Measurements from ENCODE around the gene LRP8.

LRP8 gene

DNA sequence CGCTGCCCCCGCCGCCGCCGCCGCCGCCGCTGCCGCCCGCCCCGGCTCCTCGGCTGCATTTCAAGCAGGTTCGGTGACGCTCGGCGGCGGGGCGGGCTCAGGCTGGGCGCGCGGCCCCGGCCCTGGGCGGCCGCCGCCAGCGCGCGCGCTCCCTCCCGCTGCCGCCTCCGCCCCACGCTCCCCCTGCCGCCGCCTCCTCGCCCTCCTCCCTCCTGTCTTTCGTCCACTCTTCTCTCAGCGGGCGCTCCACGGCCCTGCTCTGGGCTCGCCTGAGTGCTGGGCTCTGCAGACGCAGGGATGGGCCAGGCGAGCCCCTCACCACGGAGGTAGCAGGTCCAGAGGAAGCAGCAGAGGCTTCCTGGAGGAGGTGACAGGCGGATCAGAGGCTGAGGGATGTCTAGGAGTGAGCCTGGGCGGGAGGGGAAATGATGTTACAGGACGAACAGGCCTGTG, at the start of gene LRP8:
Gene LRP8 (minus strand): TSS at position 62 of the 453 bp plus-strand sequence. CDS start 158 bp downstream, outside the sequence.
- peak; percentile 46 for DNase-seq (ENCODE audit: low read depth)

DNA sequence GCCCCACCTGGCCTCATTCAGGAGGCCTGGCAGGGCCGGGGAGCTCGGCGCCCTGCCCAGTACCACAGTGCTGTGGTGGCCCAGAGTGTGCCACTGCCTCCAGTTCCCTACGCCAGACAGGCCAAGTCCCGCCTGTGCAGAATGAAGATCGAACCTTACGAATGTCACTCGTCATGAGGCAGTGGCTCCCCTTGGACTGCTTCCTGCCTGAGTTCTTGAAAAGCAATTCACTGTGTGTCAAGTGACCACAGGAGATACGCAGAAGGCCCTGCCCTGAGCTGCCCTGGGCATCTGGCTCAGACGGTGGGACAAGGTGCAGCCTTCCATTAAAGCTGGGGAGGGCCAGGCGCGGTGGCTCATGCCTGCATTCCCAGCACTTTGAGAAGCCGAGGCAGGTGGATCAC, 49.6 kb upstream of the LRP8 start:
- no peak for DNase-seq (ENCODE audit: low read depth)

DNA sequence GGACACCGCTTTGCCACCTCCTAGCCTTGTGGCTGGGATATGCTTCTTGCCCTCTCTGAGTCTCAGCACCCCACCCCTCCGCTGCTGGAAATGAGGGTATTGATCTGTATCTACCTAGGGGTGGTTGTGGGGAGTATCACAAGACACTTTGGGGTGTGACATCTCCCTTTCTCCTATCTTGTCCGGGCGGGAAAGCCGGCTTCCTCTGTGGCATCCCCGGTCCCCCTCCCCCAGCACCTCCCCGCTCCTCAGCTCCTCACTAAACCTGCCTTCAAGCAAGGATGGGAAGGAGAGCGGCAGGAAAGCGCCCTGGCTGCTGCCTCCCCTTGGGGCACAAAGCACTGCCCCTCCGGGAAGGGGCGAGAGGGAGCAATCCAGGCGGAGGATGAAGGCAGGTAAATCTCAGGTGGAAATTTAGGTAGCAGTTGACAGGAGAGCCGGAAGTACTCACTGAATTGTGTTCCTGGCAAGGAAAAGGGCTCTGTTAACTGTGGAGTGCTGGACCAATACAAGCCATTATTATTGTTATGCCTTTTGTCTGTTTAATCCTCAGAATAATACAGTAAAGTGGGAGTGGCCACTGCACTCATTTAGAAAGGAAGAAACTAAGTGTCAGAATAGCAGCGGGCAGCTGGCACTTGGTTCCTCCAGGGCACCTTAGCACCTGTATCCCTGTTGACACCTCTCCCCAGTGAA, 49.0 kb upstream of the LRP8 start:
- no peak for DNase-seq (ENCODE audit: low read depth)

DNA sequence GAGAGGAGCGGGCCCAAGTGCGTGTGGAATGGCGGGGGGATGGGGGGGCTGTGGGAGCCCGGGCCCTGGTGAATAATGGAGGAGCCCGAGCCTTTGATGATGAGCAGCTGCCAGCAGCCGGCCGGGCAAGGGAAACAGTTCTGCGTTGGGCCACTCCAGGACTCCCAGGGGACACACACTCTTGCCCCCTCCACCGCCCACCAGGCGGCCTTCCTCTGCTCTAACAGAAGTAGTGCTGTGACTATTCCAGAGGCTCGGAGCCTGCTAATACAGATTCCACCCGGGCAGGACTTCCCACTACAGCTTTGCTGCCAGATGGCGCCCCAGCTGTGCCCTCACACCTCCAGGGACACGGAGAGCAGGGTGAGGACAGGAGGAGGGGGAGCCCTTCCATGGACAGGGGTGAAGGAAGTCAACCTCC, 48.2 kb upstream of the LRP8 start:
- no peak for DNase-seq (ENCODE audit: low read depth)

DNA sequence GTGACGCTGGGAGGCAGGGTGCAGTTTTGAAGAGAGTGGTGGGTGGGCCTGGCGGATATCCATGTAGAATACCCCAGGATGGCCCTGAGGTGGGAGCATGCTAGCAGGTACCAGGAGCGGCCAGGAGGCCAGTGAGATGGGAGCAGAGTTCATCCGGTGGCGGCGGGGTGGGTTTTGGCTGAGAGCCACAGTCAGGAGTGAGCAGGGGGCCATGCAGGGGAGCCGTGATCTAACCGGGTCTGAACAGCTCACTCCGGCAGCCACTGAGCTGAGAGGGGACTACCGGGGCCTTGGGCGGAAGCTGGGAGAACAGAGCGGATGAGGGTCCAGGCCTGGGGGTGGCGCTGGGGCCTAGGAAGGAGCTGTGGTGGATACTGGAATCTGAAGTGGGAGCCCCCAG, 47.6 kb upstream of the LRP8 start:
- DNase-seq (ENCODE audit: low read depth) = no peak

- no peak for DNase-seq (ENCODE audit: low read depth)
These were observed 45.4 kb upstream of the LRP8 start for GRCh38 chr1:53373246-53373645.

GRCh38 chr1:53372501-53372951, 44.7 kb upstream of the LRP8 start:
- DNase-seq (ENCODE audit: low read depth) = no peak

DNA sequence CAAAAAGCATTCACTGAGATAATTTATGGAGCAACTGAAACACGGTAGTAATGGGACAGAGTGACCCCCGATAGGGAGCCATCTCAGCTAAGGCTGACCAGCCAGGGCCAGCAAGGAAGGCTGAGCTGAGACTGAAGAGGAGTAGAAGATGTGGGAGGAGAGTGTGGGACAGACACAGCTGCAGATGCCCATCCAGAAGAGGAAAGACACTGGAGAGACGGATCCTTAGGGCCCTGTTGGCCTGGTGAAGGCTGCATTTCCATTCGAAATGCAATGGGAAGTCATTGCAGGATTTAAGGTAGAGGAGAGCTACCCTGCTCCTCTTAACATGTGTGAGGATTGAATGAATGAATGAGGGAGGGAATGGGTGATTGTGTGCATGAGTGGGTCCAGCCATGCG, 44.0 kb upstream of the LRP8 start:
- DNase-seq (ENCODE audit: low read depth) = no peak

DNA sequence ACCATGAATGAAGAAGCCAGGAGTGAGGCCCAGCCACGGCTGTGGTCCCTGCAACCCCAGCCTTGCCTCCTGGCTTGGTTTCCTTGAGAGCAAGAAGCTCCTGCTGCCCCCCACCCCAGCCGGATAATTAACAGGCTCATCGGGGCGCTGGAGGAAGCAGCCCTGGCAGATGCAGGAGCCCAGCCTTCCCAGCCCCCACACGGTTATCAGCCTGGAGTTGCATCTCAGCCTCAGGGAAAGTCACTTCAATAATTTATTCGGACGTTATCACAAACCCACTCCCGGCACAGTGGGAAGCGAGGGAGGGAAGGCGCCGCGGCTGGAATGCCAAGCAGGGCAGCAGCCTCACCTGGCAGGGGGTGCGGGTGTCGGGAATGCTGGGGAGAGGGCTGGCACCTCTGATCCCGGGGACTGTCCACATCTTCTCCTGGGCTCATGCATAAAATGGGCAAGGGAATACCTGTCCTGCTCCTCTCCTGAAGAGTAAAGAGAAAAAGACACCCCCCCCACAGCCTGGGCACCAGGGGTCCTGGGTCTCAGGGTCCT, 43.3 kb upstream of the LRP8 start:
- no peak for DNase-seq (ENCODE audit: low read depth)

DNA sequence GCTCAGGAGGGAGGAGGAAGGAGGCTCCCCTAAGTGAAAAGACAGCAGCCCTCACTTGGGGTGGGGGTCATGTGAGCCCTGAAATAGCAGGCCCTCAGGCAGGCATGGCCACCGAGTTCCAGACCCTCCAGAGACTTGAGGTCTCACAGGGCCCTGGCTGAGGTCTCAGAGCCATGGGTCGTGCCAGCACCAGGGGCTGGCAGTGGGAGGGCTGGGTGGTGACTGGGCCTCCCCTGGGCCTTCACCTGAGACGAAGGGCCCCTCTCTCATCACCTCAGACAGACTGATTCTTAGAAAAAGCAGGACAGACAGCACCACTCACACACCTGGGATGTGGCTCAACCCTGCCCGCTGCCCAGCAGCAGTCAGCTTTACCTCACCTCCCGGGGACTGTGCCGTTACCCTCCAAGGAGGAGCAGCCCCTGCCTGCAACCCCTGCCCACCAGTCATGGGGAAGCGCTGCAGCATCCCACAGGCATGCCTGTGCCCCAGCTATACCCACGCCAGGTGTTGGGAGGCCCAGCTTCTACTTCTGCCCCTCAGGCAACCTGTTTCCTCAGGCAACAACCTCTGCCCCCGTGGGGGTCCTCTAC, 42.6 kb upstream of the LRP8 start:
- no peak for DNase-seq (ENCODE audit: low read depth)

- DNase-seq (ENCODE audit: low read depth) = no peak
These were observed 41.9 kb upstream of the LRP8 start for GRCh38 chr1:53369761-53370160.

- DNase-seq (ENCODE audit: low read depth) = no peak
These were observed 41.3 kb upstream of the LRP8 start for GRCh38 chr1:53369034-53369750.

DNA sequence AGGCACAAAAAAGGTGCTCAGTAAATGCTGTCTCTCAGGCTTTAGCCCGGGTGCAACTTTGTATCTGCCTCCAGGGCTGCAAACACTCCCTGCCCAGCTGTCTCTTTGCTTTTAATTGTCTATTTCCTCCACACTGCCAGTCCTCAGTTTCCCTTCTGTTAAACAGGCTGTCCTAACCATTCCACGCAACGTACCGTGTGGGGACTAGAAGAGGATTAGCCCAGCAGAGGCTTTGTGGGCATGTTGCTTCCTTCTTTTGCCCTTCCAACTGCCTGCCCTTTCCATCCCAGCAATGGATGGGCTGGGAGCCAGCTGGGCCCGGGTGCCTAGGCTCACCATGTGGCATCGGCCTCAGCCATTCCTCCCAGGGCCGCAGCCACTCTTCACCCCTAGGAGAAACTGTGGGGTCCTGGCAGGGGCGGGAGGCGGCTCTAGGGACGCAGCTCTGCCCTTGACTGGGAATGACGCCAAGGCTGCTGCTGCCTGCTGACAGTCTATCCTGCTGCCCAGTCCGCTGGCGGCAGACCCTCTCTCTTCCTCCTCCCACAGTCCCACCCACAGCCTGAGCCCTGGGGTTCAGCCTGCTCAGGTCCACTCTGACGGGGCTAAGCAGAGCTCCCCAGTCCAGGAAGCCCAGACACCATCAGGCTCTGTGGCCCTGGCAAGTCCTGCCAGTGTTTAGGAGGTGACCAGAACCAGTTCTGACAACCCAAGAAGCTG, 40.6 kb upstream of the LRP8 start:
- no peak for DNase-seq (ENCODE audit: low read depth)

DNA sequence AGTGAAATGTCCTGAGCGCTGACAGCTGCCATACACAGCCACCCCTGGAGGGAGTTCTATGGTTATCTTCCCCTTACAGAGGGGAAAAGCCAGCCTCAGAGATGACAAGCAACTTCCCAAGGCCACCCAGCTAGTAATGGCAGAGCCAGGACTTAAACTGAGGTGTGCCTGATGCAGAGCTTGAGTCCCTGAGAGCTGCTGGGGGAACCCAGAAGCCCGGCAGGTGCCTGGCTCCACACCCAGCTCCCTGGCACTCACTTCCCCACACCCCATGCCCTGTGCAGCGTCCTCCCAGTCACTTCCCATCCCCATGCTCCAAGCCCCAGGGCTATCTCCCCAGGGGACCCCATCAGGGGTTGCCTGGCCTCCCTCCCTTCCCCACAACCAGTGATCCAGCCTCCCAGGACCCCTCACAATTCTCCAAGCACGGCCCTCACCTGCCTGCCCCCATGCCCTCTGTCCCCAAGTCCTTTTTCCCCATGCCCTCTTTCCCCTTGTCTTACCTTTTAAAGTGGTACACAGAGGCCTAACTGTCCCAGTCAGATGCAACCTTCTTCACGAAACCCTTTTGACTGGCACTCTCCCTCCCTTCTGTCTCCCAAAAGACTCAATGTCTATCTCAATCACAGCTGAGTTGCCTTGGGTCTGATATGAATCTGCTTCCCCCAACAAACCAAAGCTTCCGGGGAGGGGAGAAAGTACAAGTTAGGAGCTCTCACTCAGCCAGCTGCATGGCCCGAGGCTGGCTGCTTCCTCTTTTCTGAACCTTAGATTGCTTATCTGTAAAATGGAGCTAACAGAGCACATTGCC, 39.8 kb upstream of the LRP8 start:
- no peak for DNase-seq (ENCODE audit: low read depth)

DNA sequence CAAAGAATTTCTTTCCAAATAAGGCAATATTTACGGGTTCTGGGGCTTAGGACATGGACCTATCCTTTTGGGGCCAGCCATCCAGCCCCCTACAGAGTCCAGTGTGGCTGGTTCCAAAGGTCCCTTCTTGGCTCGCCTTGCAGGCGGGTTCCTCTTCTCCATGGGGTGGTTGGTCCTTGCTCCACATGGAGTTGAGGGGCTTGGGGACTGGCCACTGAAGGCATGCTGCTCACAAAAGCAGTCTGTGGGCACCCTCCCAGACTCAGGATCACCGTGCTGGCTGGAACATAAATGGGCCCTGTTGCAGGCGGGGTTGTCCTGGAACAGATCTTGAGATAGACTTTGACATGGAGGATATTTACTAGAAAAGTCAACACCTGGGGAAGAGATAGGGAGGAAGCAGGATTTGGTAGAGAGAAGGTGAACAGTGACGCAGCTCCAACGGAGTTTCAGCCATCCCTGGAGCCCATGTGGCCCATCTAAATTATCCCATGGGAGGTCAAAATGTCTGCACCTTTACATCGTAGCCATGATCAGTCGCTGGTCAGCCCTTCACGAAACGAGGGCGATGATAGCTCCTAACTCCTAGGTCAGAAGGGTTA, 39.1 kb upstream of the LRP8 start:
- DNase-seq (ENCODE audit: low read depth) = no peak

DNA sequence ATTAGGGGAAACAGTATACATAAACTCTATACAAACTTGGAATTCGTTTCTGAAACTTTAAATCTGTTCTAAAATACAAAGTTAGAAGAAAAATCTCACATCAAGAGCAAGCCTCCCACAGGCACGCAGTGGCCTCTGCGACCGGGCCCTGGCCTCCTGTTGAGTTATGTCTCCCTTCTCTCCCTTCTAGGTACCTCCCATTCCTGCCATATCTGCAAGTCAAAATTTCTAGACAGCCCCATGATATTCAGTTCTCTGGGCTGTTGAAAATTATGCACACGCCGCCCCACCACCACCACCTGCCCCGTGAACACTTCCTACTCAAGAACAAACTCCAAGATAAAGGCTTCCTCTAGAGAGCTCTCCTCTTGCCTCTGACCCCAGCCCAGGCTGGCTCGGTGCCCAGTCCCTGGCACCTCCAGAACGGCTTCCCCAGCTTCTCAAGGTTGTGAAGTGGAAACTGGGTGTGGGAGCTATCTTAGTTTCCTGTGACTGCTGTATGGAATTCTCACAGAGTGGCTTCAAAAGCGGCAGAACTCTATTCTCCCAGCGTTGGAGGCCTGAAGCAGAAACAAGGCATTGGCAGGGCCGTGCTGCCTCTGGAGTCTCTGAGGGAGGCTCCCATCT, 37.7 kb upstream of the LRP8 start:
- no peak for DNase-seq (ENCODE audit: low read depth)

DNA sequence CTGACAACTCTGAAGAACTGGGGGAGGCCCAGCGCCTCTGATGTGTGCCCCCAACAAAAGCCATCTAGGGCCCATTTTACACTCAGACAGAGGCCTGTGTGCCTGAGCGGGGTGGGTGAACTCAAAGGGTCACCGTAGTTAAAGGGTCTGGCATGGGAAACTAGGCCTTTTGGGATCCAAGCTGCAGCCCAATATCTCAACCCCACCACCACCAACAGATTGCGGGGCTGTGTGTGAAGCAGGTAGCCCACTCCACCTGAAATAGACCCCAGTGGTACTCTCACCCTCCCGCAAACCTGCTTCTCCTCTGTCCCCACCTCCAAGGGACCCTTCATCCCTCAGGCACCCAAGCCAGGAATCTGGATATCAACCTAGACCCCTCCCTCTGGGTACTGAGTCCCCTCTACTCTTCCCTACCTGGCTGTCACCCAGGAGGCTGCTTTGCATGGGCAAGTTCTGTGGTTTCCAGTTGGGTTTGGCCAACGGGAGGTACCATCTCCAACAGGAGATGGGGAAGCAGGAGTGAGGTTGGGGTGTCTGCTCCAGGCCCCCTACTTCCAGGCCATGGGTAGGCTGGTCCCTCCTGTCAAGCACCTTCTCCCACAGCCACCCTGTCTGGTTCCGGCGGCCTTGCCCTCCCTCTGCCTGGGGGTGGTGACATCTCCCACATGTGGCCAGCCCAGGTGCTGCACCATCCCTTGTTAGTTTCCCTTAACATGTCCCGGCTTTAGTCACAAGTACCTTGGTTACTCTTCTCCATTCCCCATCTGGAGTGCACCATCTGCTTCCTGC, 35.2 kb upstream of the LRP8 start:
- DNase-seq (ENCODE audit: low read depth) = no peak

DNA sequence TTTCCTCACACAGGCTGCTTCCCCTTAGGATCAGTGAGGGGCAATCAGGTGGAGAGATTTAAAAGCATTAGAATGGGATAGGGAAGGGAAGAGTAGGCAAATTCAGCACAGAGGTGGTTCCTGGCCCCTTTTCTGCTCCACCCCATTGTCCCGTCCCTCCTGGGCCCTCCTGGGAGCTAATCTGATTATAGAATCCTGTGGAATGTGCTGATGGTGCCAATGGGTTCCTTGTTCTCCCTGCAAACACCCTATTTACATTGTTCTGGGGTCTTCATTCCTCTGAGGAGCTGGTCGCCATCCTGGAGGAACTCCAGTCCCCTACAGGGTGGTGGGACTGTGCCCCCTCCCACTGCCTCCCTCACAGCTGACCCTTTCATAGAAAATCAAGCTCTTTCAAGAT, 34.4 kb upstream of the LRP8 start:
- DNase-seq (ENCODE audit: low read depth) = no peak

DNA sequence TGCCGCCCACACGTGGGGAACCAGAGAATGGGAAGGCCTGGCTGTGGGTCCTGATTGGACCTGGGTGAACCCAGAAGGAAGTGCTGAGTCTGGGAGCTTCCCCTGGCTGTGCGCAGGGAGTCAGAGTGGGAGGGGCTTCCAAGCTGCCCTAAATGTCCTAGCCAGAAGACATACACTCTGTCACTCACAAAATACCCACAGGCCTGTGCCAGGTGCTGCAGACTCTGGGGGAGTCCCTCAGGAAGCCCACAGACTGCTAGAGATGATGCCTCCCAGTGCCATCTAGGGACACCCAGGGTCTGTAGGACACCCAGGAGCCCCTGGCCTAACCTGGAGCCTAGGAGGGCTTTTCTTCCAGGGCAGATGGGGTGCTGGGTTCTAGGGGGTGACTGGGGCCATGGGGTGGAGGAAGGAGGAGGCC, 33.7 kb upstream of the LRP8 start:
- DNase-seq (ENCODE audit: low read depth) = no peak

GRCh38 chr1:53359934-53360276, 32.0 kb upstream of the LRP8 start:
- no peak for DNase-seq (ENCODE audit: low read depth)

Measured in stimulated activated CD8-positive, alpha-beta memory T cell treated with anti-CD3 and anti-CD28 coated beads, Interleukin-15, amount 100 ng/mL, for 1 hour (primary cell).